A549 treated with CpdA at 1 μM for 4 hours (cell line): ENCODE measurements around the gene MYOT. TPM values are rescaled to one million over a fixed set of nuclear protein-coding genes. Genes with fewer than 3 reads are reported as not detected.

Source experiments
- total RNA-seq: library from RNA; stranded (reverse); fragments of 200-300 nt; extraction: Qiagen RNA extraction; gene quantifications from 5 replicates; pipeline ENCODE4 v1.2.3, GENCODE V29; 2022; ENCODE audit warnings: low read depth

MYOT gene
- total RNA-seq = not detected in 5 replicates

GRCh38 chr5:137867664-137868063 lies at the start of gene MYOT:
TSS of gene MYOT (plus strand) at chr5:137867860. CDS start at chr5:137870652, 2,792 bp downstream.

GRCh38 chr5:137888863-137889759 lies 21.5 kb downstream of the MYOT start, which contains the start of gene PKD2L2:
TSS of gene PKD2L2 (plus strand) at chr5:137889457. CDS start at chr5:137889492, 35 bp downstream.

Other genes with a start within 250 kb of the MYOT start
- gene KLHL3, start 131.8 kb upstream of the MYOT start, total RNA-seq = 0.16 to 0.53 TPM (median 0.29 TPM) in 5 replicates
- 45.7 to 53.5 TPM (median 52.3 TPM) in 5 replicates for gene HNRNPA0, start 113.5 kb upstream of the MYOT start, total RNA-seq
- 0.03 to 0.26 TPM (median 0.05 TPM) in 3 of 5 replicates, not detected in the others for gene PKD2L2, start 21.6 kb downstream of the MYOT start, total RNA-seq
- 11.9 to 19.0 TPM (median 13.2 TPM) in 5 replicates for gene FAM13B, start 165.2 kb downstream of the MYOT start, total RNA-seq
- gene WNT8A, start 216.2 kb downstream of the MYOT start, total RNA-seq = not detected in 5 replicates